Measurements from ENCODE around the gene PROB1.

- no peak for TF ChIP-seq POLR2AphosphoS5 (IDR thresholded peaks at IDR 0.05)
- no peak for TF ChIP-seq EP300 (IDR thresholded peaks at IDR 0.05; ENCODE audit: low read depth)
Observed at GRCh38 chr5:139413153-139413552, 18.2 kb upstream of the PROB1 start.

All from transverse colon (tissue), 3 donors.